ENCODE results near the gene SORCS2. TPM values are rescaled to one million over a fixed set of nuclear protein-coding genes. Genes with fewer than 3 reads are reported as not detected.

Gene SORCS2
- total RNA-seq, 1 donor from 2014 or later, result 29.5 TPM

DNA sequence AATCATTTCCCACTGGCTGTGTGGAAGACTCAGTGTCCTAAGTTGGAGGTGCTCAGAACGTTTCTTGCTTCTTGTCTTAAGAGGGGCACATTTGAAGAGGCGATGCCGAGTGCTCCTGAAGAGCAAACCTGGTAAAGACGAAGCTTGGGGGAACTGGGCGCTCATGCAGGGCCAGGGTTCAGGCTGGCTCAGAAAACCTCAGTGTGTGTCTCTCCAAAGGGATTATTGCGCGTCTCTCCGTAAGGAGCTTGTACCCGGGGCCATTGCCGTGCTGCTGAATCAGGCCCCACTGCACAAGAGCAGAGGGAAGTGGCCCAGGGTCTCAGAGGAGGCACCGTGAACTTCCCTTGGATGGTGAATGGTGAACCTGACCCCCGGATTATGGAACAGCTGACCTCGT lies 198.0 kb downstream of the SORCS2 start:
- no peak for DNase-seq
- Mint-ChIP-seq H3K27ac (ENCODE audit: unreplicated experiment) (no peak overlapping the region), H3K9me3 (ENCODE audit: unreplicated experiment) (peaks cover 4% of the 10 kb centered on the region), H3K27me3 (ENCODE audit: unreplicated experiment) (peaks cover 20% of the 10 kb centered on the region), H3K4me3 (ENCODE audit: unreplicated experiment) (no peak overlapping the region), H3K4me1 (ENCODE audit: low read depth, unreplicated experiment) (peaks cover 29% of the 10 kb centered on the region), H3K36me3 (ENCODE audit: unreplicated experiment) (no peaks in the 10 kb centered on the region)
- TF ChIP-seq CTCF (IDR thresholded peaks at IDR 0.05; ENCODE audit: partially characterized antibody, unreplicated experiment), result no peak

GRCh38 chr4:7390906-7391636 lies 198.7 kb downstream of the SORCS2 start:
- Mint-ChIP-seq H3K9me3 (ENCODE audit: unreplicated experiment) (peaks cover 2% of the 10 kb centered on the region), H3K27me3 (ENCODE audit: unreplicated experiment) (peaks cover 20% of the 10 kb centered on the region), H3K4me3 (ENCODE audit: unreplicated experiment) (no peak overlapping the region), H3K36me3 (ENCODE audit: unreplicated experiment) (no peaks in the 10 kb centered on the region), H3K27ac (ENCODE audit: unreplicated experiment) (no peak overlapping the region), H3K4me1 (ENCODE audit: low read depth, unreplicated experiment) (peaks cover 29% of the 10 kb centered on the region)
- no peak for TF ChIP-seq CTCF (IDR thresholded peaks at IDR 0.05; ENCODE audit: partially characterized antibody, unreplicated experiment)
- no peak for DNase-seq

GRCh38 chr4:7391637-7392437 lies 199.5 kb downstream of the SORCS2 start:
- peaks cover 33% of the 10 kb centered on the region for H3K4me1 Mint-ChIP-seq (ENCODE audit: low read depth, unreplicated experiment)
- H3K27ac Mint-ChIP-seq (ENCODE audit: unreplicated experiment), result no peak overlapping the region
- peaks cover 20% of the 10 kb centered on the region for H3K27me3 Mint-ChIP-seq (ENCODE audit: unreplicated experiment)
- no peaks in the 10 kb centered on the region for H3K36me3 Mint-ChIP-seq (ENCODE audit: unreplicated experiment)
- H3K9me3 Mint-ChIP-seq (ENCODE audit: unreplicated experiment), result peaks cover 3% of the 10 kb centered on the region
- no peak for DNase-seq
- no peak overlapping the region for H3K4me3 Mint-ChIP-seq (ENCODE audit: unreplicated experiment)
- no peak for TF ChIP-seq CTCF (IDR thresholded peaks at IDR 0.05; ENCODE audit: partially characterized antibody, unreplicated experiment)

GRCh38 chr4:7392438-7393421 lies 200.4 kb downstream of the SORCS2 start:
- Mint-ChIP-seq H3K27me3 (ENCODE audit: unreplicated experiment) (peaks cover 19% of the 10 kb centered on the region), H3K9me3 (ENCODE audit: unreplicated experiment) (peaks cover 5% of the 10 kb centered on the region), H3K4me1 (ENCODE audit: low read depth, unreplicated experiment) (peaks cover 42% of the 10 kb centered on the region), H3K27ac (ENCODE audit: unreplicated experiment) (no peak overlapping the region), H3K36me3 (ENCODE audit: unreplicated experiment) (no peaks in the 10 kb centered on the region), H3K4me3 (ENCODE audit: unreplicated experiment) (no peak overlapping the region)
- TF ChIP-seq CTCF (IDR thresholded peaks at IDR 0.05; ENCODE audit: partially characterized antibody, unreplicated experiment), result no peak
- DNase-seq, result no peak
